A549 (cell line): Measurements from ENCODE around the gene GPAT2. TPM values are rescaled to one million over a fixed set of nuclear protein-coding genes. Genes with fewer than 3 reads are reported as not detected.
"Not testable (repeated sequence)": the region's sequence is repeated elsewhere in the genome, so short reads cannot be mapped to it uniquely, and the experiment has no call there.

ENCODE experiments used
- ATAC-seq, 2 experiments: fragments of 200-7000 bp in 1 of 2; fragments of >200 bp in 1 of 2; cut with Nextera tagmentation in 1 of 2; cut with Tn5 transposase in 1 of 2; 3 replicates each; pipeline versions ENCODE4 v1.8.0 to v1.9.1; 2018 to 2020; ENCODE audit warnings: mild to moderate bottlenecking in 1 of 2, moderate library complexity in 1 of 2
- CTCF ChIA-PET: fragments of 300-600 bp; sonication (Branson Sonifier 250); formaldehyde crosslinking; extraction: SDS; loops from one replicate; lab custom pipeline; 2021; ENCODE audit warnings: antibody characterized with exemption, inconsistent platforms; lab: Yijun Ruan, JAX
- POLR2A ChIA-PET: fragments of 350-600 bp; formaldehyde crosslinking; extraction: SDS; loops from one replicate; lab custom pipeline; 2021; ENCODE audit warnings: antibody characterized with exemption, inconsistent platforms; lab: Yijun Ruan, JAX
- DNase-seq, 2 experiments: peaks; one replicate each; pipeline versions ENCODE4 v3.0.0 to v3.0.0-alpha.2; 2011 to 2016; ENCODE audit warnings: low read depth in 1 of 2, low spot score in 1 of 2
- FAIRE-seq: peaks from 2 replicates; lab custom pipeline; 2011; peaks lifted over from hg19 to GRCh38; lab: Jason Lieb, UNC
- H3K27ac ChIP-seq, 2 experiments: fragments of >200 bp; sonication (Bioruptor Twin); formaldehyde crosslinking; 3 replicates each; pipeline ENCODE4 v1.5.1; 2016 to 2017
- H3K4me1 ChIP-seq: fragments of >200 bp; sonication (Bioruptor Twin); formaldehyde crosslinking; 3 replicates; pipeline ENCODE4 v1.6.1; 2016
- H3K4me2 ChIP-seq: fragments of >200 bp; sonication (Bioruptor Twin); formaldehyde crosslinking; 3 replicates; pipeline ENCODE4 v1.6.1; 2016
- H3K4me3 ChIP-seq: fragments of >200 bp; sonication (Bioruptor Twin); formaldehyde crosslinking; 3 replicates; pipeline ENCODE4 v1.5.1; 2016
- H3K9me3 ChIP-seq: fragments of >200 bp; sonication (Bioruptor Twin); formaldehyde crosslinking; 3 replicates; pipeline ENCODE4 v1.6.1; 2016
- WGBS: methylation state at CpG from one replicate; pipeline ENCODE4 v1.1.6; 2017; ENCODE audit errors: missing lambda C conversion rate; 5-methylcytosine and 5-hydroxymethylcytosine counted together
- polyA plus RNA-seq, 4 experiments: library from polyadenylated mRNA; depleted of rRNA in 3 of 4; stranded (reverse); fragments of >200 nt; fragmentation: RNase III in 1 of 4; extraction: RNeasy Plus Mini Kit Qiagen cat#74134 plus additional on column Dnase treatment in 1 of 4; gene quantifications; 2 replicates in 3 of 4; 3 replicates in 1 of 4; pipeline ENCODE4 v1.2.3, GENCODE V29; 2011 to 2017
- TF ChIP-seq, protein P1 (sequence below): fragments of >200 bp; sonication (Bioruptor Twin); formaldehyde crosslinking; IDR thresholded peaks from 3 replicates; pipeline ENCODE4 v1.5.1; 2016

The GPAT2 gene
- polyA plus RNA-seq, 2 of the 4 experiments (the other 2 are of a cell fraction), result not detected

DNA sequence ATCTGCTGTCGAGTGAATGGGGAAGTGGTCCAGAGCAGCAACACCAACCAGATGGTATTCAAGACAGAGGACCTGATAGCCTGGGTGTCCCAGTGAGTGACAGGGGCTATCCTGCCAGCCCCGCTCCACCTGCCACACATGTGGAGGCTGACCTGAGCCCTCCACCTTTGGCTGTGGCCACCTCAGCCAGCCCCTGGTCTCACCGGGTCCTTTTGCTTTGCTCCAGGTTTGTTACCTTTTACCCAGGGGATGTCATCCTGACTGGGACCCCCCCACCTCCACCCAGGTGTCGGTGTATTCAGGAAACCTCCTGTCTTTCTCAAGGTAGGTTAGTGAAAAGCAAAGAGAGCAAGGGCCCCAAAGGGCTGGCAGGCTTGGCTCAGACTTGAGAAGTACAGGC is 13.6 kb downstream of the GPAT2 start:
- H3K4me3 ChIP-seq, DNase-seq, FAIRE-seq, ATAC-seq, H3K4me1 ChIP-seq, POLR2A ChIA-PET, H3K4me2 ChIP-seq, H3K27ac ChIP-seq, H3K9me3 ChIP-seq: not testable (repeated sequence)
- 67% methylated on average over 3 of the region's 4 CpGs for WGBS
- CTCF ChIA-PET, result interaction anchor here (1.4 to 3.0 kb wide), 3 partner anchors 8 to 97 kb away, joined by 4 to 27 read pairs (median 7); no protein-coding TSS in a partner anchor

DNA sequence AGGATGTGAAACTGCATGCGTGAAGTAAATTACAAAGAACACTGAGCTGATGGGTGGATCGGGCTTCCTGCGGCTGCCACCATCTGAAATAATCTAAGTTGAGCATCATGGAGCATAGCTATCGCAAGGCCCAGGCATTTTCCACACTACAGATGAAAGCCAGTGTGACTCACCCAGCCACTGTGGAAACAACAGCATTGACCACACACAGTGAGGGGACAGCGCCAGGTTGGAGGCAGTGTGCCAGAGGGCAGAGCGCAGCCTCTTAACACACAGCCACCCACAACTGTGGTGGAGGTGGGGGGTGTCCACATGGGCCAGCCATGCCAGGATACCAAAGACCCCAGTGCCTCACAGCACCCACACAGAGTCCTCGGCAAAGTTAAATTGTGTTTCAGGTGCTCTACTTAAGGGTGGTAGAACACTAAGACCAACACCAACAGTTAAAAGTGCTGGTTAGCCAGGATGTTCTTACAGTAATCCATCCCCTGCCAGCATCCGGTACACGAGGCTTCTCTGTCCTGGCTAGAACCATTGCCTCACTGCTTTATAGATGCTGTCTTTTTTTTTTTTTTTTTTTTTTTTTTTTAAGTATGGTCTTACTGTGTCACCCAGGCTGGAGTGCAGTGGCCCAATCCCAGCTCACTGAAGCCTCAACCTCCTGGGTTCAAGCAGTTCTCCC is 14.7 kb downstream of the GPAT2 start:
- H3K27ac ChIP-seq, H3K4me2 ChIP-seq, H3K4me1 ChIP-seq, DNase-seq, H3K9me3 ChIP-seq, ATAC-seq, POLR2A ChIA-PET, H3K4me3 ChIP-seq, FAIRE-seq: not testable (repeated sequence)
- CTCF ChIA-PET, result interaction anchor here (1.4 kb wide), 1 partner anchor 97 kb away, joined by 4 read pairs; no protein-coding TSS in a partner anchor
- 80% methylated on average over 3 of the region's 9 CpGs for WGBS

DNA sequence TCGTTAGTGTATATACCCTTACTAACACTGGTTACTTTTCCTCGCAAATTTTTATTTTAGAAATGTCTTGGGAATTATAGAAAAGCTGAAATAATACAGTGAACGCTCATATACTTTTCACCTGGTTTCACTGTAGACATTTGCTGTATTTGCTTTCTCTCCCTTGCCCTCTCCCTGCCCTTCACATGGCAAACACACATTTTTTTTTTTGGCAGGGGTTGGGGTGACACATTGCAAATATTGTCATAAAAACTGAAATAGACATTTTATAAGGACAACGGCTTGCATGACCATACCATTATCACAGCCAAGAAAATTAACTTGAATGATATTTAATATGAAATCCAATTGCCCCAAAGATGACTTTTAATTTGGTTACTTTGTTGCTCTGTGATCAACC is 18.4 kb downstream of the GPAT2 start:
- H3K4me1 ChIP-seq, H3K4me3 ChIP-seq, H3K4me2 ChIP-seq, H3K9me3 ChIP-seq, ATAC-seq, FAIRE-seq, DNase-seq, H3K27ac ChIP-seq, POLR2A ChIA-PET: not testable (repeated sequence)
- CTCF ChIA-PET, result interaction anchor here (1.8 kb wide), 1 partner anchor 158 kb away, joined by 7 read pairs; no protein-coding TSS in a partner anchor
- 63% methylated on average over 4 of the region's 4 CpGs for WGBS

DNA sequence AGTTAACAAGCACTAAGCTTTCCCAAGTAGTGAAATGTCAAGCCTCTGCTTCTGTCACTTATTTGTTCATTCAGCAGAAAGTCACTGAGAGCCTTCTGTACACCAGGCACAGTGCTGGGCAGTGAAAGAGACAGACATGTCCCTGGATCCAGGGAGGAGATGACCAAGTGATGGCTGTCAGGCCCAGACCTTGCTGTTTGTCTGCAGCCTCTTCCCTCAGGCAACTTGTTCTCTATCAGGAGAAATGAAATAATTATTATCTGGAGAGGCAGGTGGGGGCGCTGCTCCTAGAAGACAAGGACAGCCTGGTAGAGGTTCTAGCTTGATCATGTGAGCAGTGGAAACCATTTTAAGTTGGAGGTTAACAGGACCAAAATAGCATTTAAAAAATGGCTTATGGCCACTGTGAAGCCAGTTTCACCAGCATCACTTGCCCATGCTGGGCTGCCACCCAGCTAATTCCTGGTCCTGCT is 21.9 kb downstream of the GPAT2 start:
- POLR2A ChIA-PET, ATAC-seq, DNase-seq, H3K9me3 ChIP-seq, H3K4me1 ChIP-seq, H3K27ac ChIP-seq, H3K4me3 ChIP-seq, FAIRE-seq, H3K4me2 ChIP-seq: not testable (repeated sequence)
- WGBS, result 8% methylated on average over 1 of the region's 1 CpG
- CTCF ChIA-PET, result interaction anchor here (0.8 to 1.7 kb wide), 2 partner anchors 9 to 12 kb away, joined by 3 to 7 read pairs; no protein-coding TSS in a partner anchor

DNA sequence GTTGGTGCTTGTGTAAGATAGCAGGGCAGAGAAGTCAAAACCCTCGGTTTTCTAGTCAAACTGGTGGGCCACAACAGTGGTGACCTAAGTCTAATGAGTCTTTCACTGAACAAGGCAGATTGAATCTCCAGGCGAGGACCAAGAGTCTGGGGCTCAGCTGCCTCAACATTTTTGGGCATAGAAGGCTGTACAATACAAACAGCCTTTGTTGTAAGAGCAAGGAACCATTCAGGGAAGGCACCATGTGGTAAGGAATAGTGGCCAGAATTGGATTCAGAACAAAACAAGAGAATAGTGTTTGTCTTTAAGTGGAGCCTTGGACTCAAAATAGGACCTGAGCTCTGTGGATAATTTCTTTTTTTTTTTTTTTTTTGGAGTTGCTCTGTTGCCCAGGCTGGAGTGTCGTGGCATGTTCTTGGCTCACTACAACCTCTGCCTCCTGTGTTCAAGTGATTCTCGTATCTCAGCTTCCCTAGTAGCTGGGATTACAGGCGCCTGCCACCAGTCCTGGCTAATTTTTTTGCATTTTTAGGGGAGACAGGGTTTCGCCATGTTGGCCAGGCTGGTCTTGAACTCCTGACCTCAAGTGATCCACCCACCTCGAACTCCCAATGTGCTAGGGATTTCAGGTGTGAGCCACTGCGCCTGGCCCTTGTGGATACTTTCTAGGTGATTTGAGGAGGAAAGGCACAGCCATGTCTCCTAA is 22.5 kb downstream of the GPAT2 start:
- 83% methylated on average over 8 of the region's 8 CpGs for WGBS
- H3K4me2 ChIP-seq, FAIRE-seq, H3K4me3 ChIP-seq, H3K9me3 ChIP-seq, H3K27ac ChIP-seq, POLR2A ChIA-PET, ATAC-seq, H3K4me1 ChIP-seq, DNase-seq: not testable (repeated sequence)
- CTCF ChIA-PET, result interaction anchor here (0.8 to 1.7 kb wide), 3 partner anchors 10 to 105 kb away, joined by 3 to 7 read pairs (median 3); no protein-coding TSS in a partner anchor

DNA sequence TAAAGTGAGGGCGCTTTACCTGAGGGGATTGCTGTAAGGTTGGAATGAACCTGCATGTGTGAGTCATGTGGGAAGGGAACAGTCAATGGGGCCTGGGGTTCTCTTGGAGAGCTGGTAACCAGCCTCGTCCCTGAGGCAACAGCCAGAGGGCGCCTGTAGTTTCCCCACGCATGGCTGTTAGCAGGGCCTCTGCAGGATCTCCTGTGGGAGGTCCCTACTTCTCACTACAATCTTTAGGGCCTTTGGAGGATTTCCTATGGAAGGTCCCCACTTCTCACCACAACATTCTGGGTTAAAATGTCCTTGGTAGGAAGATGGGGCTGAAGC is 23.6 kb downstream of the GPAT2 start:
- Histone ChIP-seq H3K4me3 (peak overlapping the region; percentile 36; the same call in 2 of the 3 replicates), H3K4me2 (peak overlapping the region; percentile 64)
- TF ChIP-seq, protein P1, sequence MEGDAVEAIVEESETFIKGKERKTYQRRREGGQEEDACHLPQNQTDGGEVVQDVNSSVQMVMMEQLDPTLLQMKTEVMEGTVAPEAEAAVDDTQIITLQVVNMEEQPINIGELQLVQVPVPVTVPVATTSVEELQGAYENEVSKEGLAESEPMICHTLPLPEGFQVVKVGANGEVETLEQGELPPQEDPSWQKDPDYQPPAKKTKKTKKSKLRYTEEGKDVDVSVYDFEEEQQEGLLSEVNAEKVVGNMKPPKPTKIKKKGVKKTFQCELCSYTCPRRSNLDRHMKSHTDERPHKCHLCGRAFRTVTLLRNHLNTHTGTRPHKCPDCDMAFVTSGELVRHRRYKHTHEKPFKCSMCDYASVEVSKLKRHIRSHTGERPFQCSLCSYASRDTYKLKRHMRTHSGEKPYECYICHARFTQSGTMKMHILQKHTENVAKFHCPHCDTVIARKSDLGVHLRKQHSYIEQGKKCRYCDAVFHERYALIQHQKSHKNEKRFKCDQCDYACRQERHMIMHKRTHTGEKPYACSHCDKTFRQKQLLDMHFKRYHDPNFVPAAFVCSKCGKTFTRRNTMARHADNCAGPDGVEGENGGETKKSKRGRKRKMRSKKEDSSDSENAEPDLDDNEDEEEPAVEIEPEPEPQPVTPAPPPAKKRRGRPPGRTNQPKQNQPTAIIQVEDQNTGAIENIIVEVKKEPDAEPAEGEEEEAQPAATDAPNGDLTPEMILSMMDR, result peak; percentile 16; the same call in 1 of the 3 replicates
- ATAC-seq (peak; percentile 74 to 75), DNase-seq (peak in 1 of 2 experiments; percentile 41)
- CTCF ChIA-PET, result interaction anchor here (1.1 to 1.2 kb wide), 2 partner anchors 11 to 106 kb away, joined by 3 to 5 read pairs; no protein-coding TSS in a partner anchor
- WGBS, result 35% methylated on average over 4 of the region's 4 CpGs
- FAIRE-seq, H3K4me1 ChIP-seq, POLR2A ChIA-PET, H3K27ac ChIP-seq, H3K9me3 ChIP-seq: not testable (repeated sequence)

DNA sequence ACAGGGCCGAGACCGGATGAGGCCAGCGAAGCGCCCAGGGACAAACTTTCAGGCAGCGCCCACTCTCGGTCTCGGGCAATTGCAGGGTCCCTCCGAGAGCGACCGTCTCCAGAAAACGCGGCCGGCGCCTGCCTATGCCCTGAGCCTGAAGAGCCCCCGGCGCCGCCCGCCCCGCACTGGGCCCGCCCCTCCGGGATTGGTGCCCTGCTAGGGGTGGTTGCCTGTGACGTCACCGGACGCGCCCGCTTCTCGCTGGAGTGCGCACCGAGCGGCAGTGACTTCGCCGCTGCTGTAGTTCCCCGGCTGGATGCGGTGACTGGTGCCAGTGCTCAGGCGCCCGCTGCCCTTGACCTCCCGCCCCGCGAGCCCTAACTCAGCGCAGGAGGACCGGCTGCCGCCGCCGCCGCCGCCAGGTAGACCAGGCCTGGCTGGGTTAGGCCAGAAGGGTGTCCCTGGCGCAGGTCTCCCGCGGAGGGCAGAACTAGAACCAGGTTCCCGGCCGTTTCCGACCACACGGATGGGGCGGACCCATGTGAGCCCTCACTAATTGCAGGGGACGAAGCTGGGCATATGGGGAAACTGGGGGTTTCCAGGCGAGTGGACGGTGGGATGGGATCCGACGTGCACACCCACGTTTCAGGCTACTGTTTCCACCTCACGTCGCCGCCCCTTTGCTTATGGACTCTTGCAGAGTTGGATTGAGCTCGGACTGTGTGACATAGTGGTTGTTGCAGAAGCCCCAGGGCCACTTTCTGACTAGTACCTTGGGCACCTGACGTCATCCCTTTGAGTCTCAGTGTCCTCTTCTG is 24.2 kb downstream of the GPAT2 start:
- FAIRE-seq, H3K4me1 ChIP-seq, POLR2A ChIA-PET, H3K9me3 ChIP-seq: not testable (repeated sequence)
- Histone ChIP-seq H3K27ac (peak overlapping the region; percentile 80 to 91), H3K4me3 (peak overlapping the region; percentile 63), H3K4me2 (peak overlapping the region; percentile 74)
- CTCF ChIA-PET, result interaction anchor here (1.1 to 1.9 kb wide), 4 partner anchors 12 to 106 kb away, joined by 3 to 7 read pairs (median 4); partner anchors contain the start of gene ADRA2B
- WGBS, result no CpG with 5 or more reads among the region's 65 CpGs
- DNase-seq (peak; percentile 40 to 80), ATAC-seq (peak; percentile 93 to 99)

DNA sequence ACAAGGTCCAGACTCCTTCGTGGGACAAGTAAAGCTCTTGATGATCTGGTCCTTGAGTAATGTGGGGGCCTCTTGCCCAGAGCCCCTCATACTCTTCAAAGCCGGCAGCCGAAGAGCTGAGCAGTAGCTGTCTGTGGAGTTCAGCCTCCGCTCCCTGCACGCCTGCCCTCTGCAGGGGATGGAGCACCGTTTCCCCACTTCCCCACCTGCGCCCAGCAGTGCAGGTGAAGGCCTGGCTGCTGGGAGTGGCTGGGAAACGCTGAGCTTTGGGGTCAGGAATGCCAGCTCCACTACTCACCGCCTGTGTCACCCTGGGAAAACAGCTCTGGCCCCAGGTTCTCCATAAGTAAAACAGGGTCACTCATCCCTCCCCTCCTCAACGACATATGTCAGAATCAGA is 24.9 kb downstream of the GPAT2 start:
- POLR2A ChIA-PET, H3K9me3 ChIP-seq, DNase-seq, FAIRE-seq, H3K4me1 ChIP-seq: not testable (repeated sequence)
- CTCF ChIA-PET, result interaction anchor here (1.1 to 1.9 kb wide), 3 partner anchors 13 to 107 kb away, joined by 3 to 7 read pairs (median 4); partner anchors contain the start of gene ADRA2B
- 29% methylated on average over 6 of the region's 10 CpGs for WGBS
- Histone ChIP-seq H3K27ac (peak overlapping the region; percentile 80 to 91), H3K4me3 (peak overlapping the region; percentile 63), H3K4me2 (peak overlapping the region; percentile 74)
- ATAC-seq, result peak; percentile 36 to 48

DNA sequence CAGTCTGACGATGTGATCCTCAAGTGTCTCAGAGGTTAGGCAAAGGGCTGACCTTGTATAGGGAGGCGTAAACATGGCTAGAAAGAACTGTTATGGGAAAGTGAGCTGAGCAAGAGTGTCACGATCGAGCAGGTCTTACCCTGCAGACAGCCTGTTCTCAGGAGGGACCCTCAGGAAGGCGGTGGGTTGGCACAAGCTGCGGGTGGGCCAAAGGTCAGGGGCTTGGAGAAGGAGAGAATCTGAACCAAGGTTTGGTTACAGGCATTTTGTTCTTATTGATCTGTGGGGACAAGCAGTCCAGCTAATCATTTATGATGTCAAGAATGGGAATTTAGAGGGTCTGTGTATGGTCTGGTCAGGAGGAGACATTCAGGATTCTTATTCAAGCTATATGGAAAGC is 26.7 kb downstream of the GPAT2 start:
- H3K27ac ChIP-seq, POLR2A ChIA-PET, CTCF ChIA-PET, ATAC-seq, H3K4me2 ChIP-seq, H3K4me1 ChIP-seq, H3K4me3 ChIP-seq, FAIRE-seq, H3K9me3 ChIP-seq, DNase-seq: not testable (repeated sequence)
- WGBS, result 36% methylated on average over 6 of the region's 6 CpGs
